ENCODE data around the gene SDK2.
"Not testable (repeated sequence)": the region's sequence is repeated elsewhere in the genome, so short reads cannot be mapped to it uniquely, and the experiment has no call there.

Gene SDK2

GRCh38 chr17:73311428-73311780 lies 332.8 kb downstream of the SDK2 start:
- DNase-seq = no peak

DNA sequence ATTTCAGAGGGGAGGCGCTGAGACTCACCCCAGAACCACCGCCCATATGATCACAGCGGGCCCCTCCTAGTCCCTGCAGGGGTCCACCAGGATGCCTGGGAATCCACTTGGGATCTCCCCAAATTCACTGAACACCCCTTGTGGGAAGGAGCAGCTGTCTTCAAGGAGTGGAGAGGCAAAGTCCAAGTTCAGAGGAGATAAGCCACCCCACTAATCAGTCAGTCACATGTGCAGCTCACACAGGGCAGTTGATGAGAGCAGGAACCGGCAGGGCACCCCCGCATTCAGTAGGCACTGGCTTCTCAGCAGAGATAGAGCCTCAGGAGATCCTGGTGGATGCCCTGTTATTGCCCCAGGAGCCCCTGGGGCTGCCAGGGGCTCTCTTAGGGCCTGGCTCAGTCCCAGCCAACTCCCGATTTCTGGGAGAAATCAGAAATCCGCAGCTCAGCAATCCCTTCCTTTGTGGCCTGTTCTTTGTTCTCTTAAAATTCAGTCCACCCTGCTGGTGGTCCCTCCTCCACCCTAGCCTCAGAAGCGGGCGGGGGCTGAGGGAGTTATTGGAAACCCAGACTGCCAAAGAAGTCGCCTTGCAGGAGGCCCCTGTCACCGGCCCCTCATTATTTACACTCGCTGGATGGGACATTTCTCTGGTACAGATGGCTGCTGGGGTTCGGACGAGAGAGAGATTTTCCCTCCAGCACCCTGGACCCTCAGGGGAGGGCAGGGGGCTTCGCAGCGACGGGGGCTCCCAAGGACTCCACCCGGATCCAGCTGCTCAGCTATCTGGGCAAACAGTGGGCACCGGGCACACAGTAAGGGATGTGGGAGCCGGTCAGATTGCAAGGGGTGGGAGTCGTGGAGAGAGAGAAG lies 334.3 kb downstream of the SDK2 start:
- DNase-seq = peak in 1 of 2 donors; percentile 41

DNA sequence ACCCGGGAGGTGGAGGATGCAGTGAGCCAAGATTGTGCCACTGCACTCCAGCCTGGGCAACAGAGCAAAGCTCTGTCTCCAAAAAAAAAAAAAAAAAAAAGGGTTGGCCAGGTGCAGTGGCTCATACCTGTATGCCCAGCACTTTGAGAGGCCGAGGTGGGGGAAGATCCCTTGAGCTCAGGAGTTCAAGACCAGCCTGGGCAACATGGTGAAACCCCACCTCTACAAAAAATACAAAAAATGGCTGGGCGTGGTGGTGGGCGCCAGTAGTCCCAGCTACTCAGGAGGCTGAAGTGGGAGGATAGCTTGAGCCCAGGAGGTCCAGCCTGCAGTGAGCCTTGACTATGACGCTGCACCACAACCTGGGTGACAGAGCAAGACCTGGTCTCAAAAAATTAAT lies 335.3 kb downstream of the SDK2 start:
- not testable (repeated sequence) for DNase-seq

DNA sequence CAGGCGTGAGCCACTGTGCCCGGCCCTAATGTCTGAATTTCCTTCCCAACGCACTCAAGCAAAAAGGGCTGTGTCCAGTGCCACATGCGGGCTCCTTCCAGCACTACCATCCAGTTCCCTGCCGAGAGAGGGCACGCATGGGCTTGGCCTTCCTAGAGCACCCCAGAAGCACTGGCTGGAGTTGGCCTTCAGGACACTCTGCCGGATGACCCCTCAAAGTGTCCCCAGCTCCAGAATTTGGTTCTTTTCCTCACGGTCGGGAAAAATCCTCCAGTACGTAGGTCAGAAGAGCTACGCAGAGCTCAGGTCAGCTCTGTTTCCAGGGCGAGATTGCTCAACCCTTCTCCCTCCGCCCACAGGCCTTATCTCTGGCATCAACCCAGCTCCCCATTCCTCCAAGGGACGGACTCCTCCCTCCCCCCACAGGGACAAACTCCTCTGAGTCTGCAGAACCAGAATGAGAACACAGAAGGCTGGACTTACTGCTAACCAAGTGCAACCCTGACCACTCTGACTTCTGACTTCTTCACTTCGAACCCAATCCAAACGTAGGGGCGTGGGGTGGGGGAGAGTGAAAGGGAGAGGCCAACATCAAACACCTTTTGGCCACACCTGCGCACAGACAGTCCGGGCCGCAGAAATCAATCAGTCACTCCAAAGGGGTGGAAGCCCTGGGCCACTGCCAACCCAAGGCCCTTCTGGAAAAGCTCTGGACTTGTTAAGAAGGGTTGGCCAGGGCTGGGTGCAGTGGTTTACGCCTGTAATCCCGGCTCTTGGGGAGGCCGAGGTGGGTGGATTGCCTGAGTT lies 336.0 kb downstream of the SDK2 start:
- peak in 1 of 2 donors; percentile 57 for DNase-seq

DNA sequence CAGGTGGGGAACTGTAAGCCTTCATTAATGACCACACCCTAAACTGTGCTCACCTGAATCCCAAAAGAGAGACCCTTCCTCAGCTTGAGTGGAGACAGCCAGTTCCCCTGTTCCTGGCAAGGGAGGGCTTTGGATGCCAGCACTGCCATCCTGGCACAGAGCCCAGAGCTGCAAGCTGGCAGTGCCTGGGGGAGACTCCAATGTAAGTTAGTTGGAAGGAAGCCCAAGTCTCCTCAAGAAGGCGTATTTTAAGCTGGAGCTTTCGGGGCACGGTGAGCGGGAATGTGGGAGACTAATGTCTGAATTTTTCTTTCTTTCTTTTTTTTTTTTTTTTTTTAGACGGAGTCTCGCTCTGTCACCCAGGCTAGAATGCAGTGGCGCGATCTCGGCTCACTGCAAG lies 337.1 kb downstream of the SDK2 start:
- DNase-seq = no peak

- DNase-seq = no peak
These were observed 338.1 kb downstream of the SDK2 start for GRCh38 chr17:73305845-73306836.

DNA sequence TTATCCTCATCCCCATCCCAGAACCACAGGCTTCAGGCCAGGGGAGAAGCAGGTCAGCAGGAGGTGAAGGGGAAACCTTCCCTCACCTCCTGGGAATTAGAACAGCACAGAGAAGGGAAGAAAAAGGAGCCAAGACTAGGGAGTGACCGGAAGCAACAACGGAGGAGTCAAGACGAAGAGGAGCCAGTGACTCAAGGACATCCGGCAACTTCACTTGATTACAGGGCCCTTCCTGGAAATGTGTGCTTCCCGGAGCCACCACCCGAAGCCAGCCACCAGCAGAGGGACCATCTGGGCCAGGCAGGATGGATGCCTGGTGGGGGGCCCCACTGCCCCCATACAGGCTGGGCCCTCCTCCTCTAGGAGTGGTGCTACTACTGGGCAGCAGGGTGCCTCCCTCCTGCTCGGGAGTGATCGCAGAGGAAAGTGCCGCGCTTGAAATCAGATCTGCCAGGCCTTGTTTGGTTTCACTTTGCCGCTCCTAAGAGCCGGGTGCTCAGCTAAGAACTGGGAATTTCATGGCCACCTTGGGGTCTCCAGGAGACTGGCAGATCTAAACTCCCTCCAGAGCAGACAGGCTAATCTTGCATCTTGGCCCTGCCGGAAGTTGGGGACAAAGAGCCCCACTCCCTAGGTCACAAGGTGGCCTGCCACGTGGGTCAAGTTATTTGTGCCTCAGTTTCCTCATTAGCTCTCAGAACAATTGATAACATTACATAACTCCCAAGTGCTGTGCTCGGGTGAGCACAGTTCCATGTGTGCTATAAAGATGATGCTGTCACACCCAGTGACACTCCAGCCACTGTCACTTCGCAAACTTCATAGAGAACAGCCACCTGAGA lies 339.1 kb downstream of the SDK2 start:
- peak in 1 of 2 donors; percentile 51 for DNase-seq

DNA sequence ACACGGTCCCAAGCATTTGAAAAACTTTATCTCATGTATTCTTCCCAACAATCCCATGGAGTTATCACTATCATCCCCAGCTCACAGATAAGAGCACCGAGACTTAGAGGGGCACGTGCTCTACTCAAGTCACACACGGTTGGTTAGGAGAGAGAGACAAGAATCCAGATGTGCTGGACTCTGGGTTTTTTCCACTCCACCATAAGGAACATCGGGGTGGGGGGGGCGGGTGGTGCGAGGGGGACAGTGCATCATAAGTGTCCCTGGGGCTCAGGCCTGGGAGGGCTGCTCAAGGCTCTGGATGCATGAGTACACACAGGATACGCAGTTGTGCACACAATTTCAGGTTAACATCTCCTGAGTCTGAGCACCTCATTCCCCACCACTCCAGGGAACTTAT lies 339.8 kb downstream of the SDK2 start:
- no peak for DNase-seq

GRCh38 chr17:73302189-73302588 lies 342.1 kb downstream of the SDK2 start:
- DNase-seq = no peak

- DNase-seq = no peak
These were observed 342.9 kb downstream of the SDK2 start for GRCh38 chr17:73301369-73301768.

DNA sequence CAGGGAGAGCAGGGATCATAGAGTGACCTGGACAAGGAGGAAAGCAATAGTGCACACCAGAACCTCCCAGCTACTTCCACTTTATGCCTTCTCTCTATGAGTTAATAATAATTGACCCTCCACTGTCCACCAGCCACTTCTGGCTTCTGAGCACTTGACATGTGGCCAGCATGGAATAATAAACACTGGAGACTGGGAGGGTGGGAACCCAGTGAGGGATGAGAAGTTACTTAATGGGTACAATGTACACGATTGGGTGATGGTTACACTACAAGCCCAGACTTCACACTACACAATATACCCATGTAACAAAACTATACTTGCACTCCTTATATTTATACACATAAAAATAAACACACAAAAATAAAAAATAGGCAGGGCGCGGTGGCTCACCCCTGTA lies 343.9 kb downstream of the SDK2 start:
- DNase-seq = no peak

DNA sequence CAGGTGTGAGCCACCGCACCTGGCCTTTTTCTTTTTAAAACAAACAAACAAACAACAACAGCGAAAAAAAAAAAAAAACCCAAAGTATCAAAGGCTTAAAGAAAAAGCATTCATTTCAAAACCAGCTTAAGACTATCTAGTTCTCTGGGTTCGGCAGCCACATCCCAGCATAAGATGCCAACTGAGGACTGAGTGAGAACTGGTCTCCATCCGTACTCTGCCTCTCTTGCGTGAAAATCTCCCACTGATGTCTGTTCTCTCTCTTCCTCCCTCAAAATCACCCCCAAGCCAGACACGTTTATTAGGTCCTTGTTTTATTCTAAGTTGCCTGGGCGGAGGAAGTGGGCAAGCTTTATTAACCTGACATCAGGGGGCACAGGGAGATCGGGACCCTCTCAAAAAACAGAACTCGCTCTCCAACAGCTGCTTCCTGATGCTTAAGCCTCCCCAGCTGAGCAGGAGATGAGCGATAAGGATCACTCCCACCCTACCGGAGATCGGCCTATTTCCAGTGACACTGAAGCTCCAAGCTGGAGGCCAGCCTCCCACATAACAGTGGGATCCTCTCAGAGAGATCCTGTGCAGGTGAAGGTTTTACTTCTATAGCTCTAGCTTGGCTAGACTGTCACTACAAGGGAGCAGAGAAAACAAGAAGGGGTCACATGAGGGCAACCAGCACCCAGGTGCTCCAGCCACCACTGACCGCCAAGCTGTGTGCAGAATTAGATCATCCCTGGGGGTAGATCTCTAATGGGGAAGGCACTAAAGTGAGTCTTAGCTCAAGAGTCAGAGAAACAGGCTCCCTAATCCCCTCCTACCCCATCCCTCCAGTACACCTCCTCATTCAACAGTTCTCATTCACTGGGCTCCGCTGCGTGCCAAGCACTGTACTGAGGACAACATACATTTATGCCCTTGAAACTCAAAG lies 346.0 kb downstream of the SDK2 start:
- no peak for DNase-seq

DNA sequence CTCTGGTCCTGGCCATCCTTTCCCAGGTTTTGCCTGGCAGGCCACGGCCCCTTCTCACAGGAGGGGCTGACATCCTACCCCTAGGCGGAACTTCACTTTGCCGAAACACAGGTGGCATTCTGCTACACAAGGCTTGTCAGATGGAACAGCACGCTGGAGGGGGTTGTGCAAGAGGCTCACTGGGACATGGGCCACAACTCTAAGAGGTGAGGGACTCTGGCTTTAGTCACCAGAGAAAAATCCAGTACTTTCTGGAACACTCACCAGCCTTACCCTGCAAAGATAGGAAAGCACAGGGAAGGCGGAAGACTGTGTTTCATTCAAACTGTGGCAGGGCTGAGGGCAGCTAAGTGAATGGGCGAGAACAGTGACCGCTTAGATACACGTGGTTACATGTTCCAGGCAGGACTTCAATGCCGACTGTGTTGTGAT lies 350.7 kb downstream of the SDK2 start:
- no peak for DNase-seq

- no peak for DNase-seq
These were observed 351.2 kb downstream of the SDK2 start for GRCh38 chr17:73293031-73293430.

- DNase-seq = no peak
These were observed 352.2 kb downstream of the SDK2 start for GRCh38 chr17:73292031-73292531.

DNA sequence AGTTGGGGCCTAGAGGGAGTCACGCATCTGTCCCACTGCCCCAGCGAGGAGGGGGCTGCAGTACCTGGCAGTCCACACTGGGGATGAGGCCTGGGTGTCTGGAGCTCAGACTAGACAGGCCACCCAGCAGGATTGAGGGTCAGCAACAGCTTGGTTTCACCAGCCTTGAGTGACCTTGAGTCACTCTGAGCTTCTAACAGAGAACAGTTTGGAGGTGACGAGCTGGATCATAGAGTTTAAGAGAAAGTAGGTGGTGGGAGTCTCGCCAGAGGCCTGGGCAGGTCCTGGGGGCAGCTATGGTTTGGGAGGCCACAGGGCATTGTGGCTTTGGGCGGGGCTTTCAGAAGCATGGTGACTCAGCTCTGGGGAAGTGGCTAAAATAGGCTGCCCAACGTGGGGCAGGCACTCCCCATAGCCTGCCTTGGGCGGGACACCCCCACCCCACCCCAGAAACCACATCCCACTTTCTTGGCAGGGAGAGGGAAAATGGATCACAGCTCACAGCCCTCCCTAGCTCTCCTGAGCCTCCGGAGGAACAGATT lies 352.9 kb downstream of the SDK2 start:
- peak; percentile 86 for DNase-seq

- DNase-seq = peak in 1 of 2 donors; percentile 23
These were observed 353.6 kb downstream of the SDK2 start for GRCh38 chr17:73290399-73291259.

DNA sequence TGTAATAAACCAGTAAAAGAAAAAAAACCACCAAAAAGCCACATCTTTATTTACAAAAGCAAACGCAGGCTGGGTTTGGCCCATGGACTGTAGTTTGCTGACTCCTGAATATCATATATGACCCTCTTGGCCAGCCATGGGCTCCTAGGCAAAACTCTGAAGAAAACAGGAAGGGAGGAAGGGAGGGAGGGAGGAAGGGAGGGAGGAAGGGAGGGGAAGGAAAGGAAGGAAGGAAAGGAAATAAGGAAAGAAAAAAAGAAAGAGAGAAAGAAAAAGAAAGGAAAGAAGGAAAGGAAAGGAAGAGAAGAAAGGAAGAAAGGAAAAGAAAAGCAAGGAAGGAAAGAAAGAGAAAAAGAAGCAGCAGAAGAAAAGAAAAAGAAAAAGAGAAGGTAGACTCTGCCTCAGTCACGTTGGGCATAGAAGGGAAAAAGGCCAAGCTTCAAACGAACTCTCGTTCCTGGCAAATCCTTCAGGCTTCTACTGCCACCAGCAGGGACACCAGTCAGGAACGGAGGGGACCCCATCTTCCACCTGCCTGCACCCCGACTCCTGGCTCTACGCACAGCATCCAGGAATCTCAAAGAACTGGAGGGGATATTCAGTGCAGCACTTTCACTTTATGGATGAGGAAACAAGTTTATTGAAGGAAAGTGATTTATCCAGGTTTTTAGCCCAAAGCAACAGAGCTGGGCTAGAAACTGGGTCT lies 354.5 kb downstream of the SDK2 start:
- DNase-seq = no peak
